Stimulated activated CD8-positive, alpha-beta memory T cell treated with anti-CD3 and anti-CD28 coated beads, Interleukin-7, amount 100 ng/mL, for 48 hours (primary cell): Measurements from ENCODE around the gene PITPNB.

Experiments
- DNase-seq, 2 donors: peaks; one replicate each; pipeline ENCODE4 v3.0.0-alpha.2; 2020; ENCODE audit warnings: low read depth in 1 of 2; ENCODE audit errors: extremely low read depth in 1 of 2

Gene PITPNB

GRCh38 chr22:27919222-27919941 is at the start of gene PITPNB:
PITPNB (minus strand) TSS chr22:27919256; CDS start chr22:27919191, 65 bp downstream.
- DNase-seq, result peak; percentile 95 to 99

- no peak for DNase-seq
Measured at GRCh38 chr22:27966168-27967064, 47.4 kb upstream of the PITPNB start.

- DNase-seq, result no peak
Measured at GRCh38 chr22:27962268-27963044, 43.4 kb upstream of the PITPNB start.

GRCh38 chr22:27961680-27962079 is 42.6 kb upstream of the PITPNB start:
- no peak for DNase-seq

- DNase-seq, result no peak
Measured at GRCh38 chr22:27961182-27961581, 42.1 kb upstream of the PITPNB start.

GRCh38 chr22:27959335-27960090 is 40.5 kb upstream of the PITPNB start:
- DNase-seq, result no peak

- DNase-seq, result no peak
Measured at GRCh38 chr22:27952779-27953178, 33.7 kb upstream of the PITPNB start.

GRCh38 chr22:27952091-27952490 is 33.0 kb upstream of the PITPNB start:
- no peak for DNase-seq

GRCh38 chr22:27949421-27949820 is 30.4 kb upstream of the PITPNB start:
- DNase-seq, result no peak

GRCh38 chr22:27948569-27948968 is 29.5 kb upstream of the PITPNB start:
- no peak for DNase-seq

GRCh38 chr22:27947448-27947847 is 28.4 kb upstream of the PITPNB start:
- DNase-seq, result no peak

GRCh38 chr22:27941143-27941542 is 22.1 kb upstream of the PITPNB start:
- DNase-seq, result no peak

- no peak for DNase-seq
Measured at GRCh38 chr22:27937453-27937852, 18.4 kb upstream of the PITPNB start.

- DNase-seq, result no peak
Measured at GRCh38 chr22:27935897-27936296, 16.8 kb upstream of the PITPNB start.

GRCh38 chr22:27934069-27934468 is 15.0 kb upstream of the PITPNB start:
- DNase-seq, result no peak

- DNase-seq, result no peak
Measured at GRCh38 chr22:27933186-27933983, 14.3 kb upstream of the PITPNB start.

GRCh38 chr22:27930331-27931060 is 11.4 kb upstream of the PITPNB start:
- no peak for DNase-seq

- DNase-seq, result no peak
Measured at GRCh38 chr22:27927608-27928007, 8.6 kb upstream of the PITPNB start.

- no peak for DNase-seq
Measured at GRCh38 chr22:27925331-27925730, 6.3 kb upstream of the PITPNB start.
